Type B pancreatic cell (in vitro differentiated cells): ENCODE results near the gene RAP1GAP. TPM values are rescaled to one million over a fixed set of nuclear protein-coding genes. Genes with fewer than 3 reads are reported as not detected.

Source experiments
- DNase-seq: peaks from one replicate; pipeline ENCODE4 v3.0.0; 2021; ENCODE audit warnings: mixed read lengths; ENCODE audit not compliant: unreplicated experiment; ENCODE audit errors: extremely low spot score
- H3K27ac Mint-ChIP-seq: 2 replicates; pipeline ENCODE4 v1.8.0; 2021; ENCODE audit warnings: mild to moderate bottlenecking, mixed read lengths
- H3K27me3 Mint-ChIP-seq: 2 replicates; pipeline ENCODE4 v1.8.0; 2021; ENCODE audit warnings: mixed read lengths
- H3K36me3 Mint-ChIP-seq: 2 replicates; pipeline ENCODE4 v1.8.0; 2021; ENCODE audit warnings: mixed read lengths
- H3K4me1 Mint-ChIP-seq: one replicate; pipeline ENCODE4 v1.8.0; 2021; ENCODE audit warnings: mixed read lengths; ENCODE audit not compliant: unreplicated experiment
- H3K4me3 Mint-ChIP-seq: 2 replicates; pipeline ENCODE4 v1.8.0; 2021; ENCODE audit warnings: mild to moderate bottlenecking, mixed read lengths
- H3K9me3 Mint-ChIP-seq: 2 replicates; pipeline ENCODE4 v1.8.0; 2021; ENCODE audit warnings: mixed read lengths
- CTCF ChIP-seq: fragments of 200-600 bp; sonication (generic); conservative IDR thresholded peaks from 2 replicates; pipeline ENCODE4 v1.5.0; 2021; ENCODE audit warnings: antibody characterized with exemption, mild to moderate bottlenecking
- total RNA-seq: library from RNA; stranded (reverse); gene quantifications from 2 replicates; pipeline ENCODE4 v1.2.1, GENCODE V29; 2021; ENCODE audit warnings: low replicate concordance

RAP1GAP gene
- total RNA-seq, 1 donor from 2014 or later: 18.5 TPM

GRCh38 chr1:21586222-21586621, 82.9 kb downstream of the RAP1GAP start:
- Mint-ChIP-seq H3K36me3 (no peaks in the 10 kb centered on the region), H3K27ac (no peak overlapping the region), H3K4me1 (peaks cover 23% of the 10 kb centered on the region), H3K27me3 (peaks cover 31% of the 10 kb centered on the region), H3K9me3 (no peaks in the 10 kb centered on the region), H3K4me3 (no peak overlapping the region)
- no peak for DNase-seq
- no peak for TF ChIP-seq CTCF

GRCh38 chr1:21585037-21585436, 84.1 kb downstream of the RAP1GAP start:
- no peak overlapping the region for H3K27ac Mint-ChIP-seq
- H3K9me3 Mint-ChIP-seq: no peaks in the 10 kb centered on the region
- no peak overlapping the region for H3K4me3 Mint-ChIP-seq
- no peaks in the 10 kb centered on the region for H3K36me3 Mint-ChIP-seq
- H3K27me3 Mint-ChIP-seq: peaks cover 29% of the 10 kb centered on the region
- TF ChIP-seq CTCF: no peak
- H3K4me1 Mint-ChIP-seq: peaks cover 18% of the 10 kb centered on the region
- DNase-seq: no peak

- peaks cover 16% of the 10 kb centered on the region for H3K4me1 Mint-ChIP-seq
- TF ChIP-seq CTCF: no peak
- no peaks in the 10 kb centered on the region for H3K36me3 Mint-ChIP-seq
- no peak overlapping the region for H3K4me3 Mint-ChIP-seq
- no peaks in the 10 kb centered on the region for H3K9me3 Mint-ChIP-seq
- H3K27me3 Mint-ChIP-seq: peaks cover 34% of the 10 kb centered on the region
- DNase-seq: no peak
- H3K27ac Mint-ChIP-seq: no peak overlapping the region
Measured at GRCh38 chr1:21584096-21584495, 85.1 kb downstream of the RAP1GAP start.

- DNase-seq: no peak
- no peaks in the 10 kb centered on the region for H3K36me3 Mint-ChIP-seq
- no peak for TF ChIP-seq CTCF
- no peak overlapping the region for H3K4me3 Mint-ChIP-seq
- no peaks in the 10 kb centered on the region for H3K9me3 Mint-ChIP-seq
- H3K4me1 Mint-ChIP-seq: no peaks in the 10 kb centered on the region
- H3K27ac Mint-ChIP-seq: no peak overlapping the region
- peaks cover 17% of the 10 kb centered on the region for H3K27me3 Mint-ChIP-seq
Measured at GRCh38 chr1:21579791-21580190, 89.4 kb downstream of the RAP1GAP start.

- H3K27me3 Mint-ChIP-seq: peaks cover 16% of the 10 kb centered on the region
- peaks cover 6% of the 10 kb centered on the region for H3K4me1 Mint-ChIP-seq
- no peaks in the 10 kb centered on the region for H3K9me3 Mint-ChIP-seq
- no peak overlapping the region for H3K27ac Mint-ChIP-seq
- TF ChIP-seq CTCF: no peak
- no peaks in the 10 kb centered on the region for H3K36me3 Mint-ChIP-seq
- DNase-seq: peak; percentile 57
- H3K4me3 Mint-ChIP-seq: no peak overlapping the region
Measured at GRCh38 chr1:21577933-21578332, 91.2 kb downstream of the RAP1GAP start.

GRCh38 chr1:21577324-21577723, 91.8 kb downstream of the RAP1GAP start:
- no peak for TF ChIP-seq CTCF
- peaks cover 13% of the 10 kb centered on the region for H3K27me3 Mint-ChIP-seq
- H3K4me3 Mint-ChIP-seq: no peak overlapping the region
- peak; percentile 65 for DNase-seq
- no peaks in the 10 kb centered on the region for H3K36me3 Mint-ChIP-seq
- H3K4me1 Mint-ChIP-seq: peaks cover 6% of the 10 kb centered on the region
- no peaks in the 10 kb centered on the region for H3K9me3 Mint-ChIP-seq
- H3K27ac Mint-ChIP-seq: no peak overlapping the region
